H1 (cell line): ENCODE results near the gene PCIF1. TPM values are rescaled to one million over a fixed set of nuclear protein-coding genes. Genes with fewer than 3 reads are reported as not detected.

Experiments
- CTCF ChIA-PET: fragments of 300-600 bp; sonication (Branson Sonifier 250); formaldehyde crosslinking; loops from one replicate; lab custom pipeline; 2021; ENCODE audit not compliant: partially characterized antibody; lab: Charles Lee
- POLR2A ChIA-PET: fragments of 300-600 bp; sonication (Branson Sonifier 250); formaldehyde crosslinking; loops from one replicate; lab custom pipeline; 2021; ENCODE audit warnings: inconsistent platforms; ENCODE audit not compliant: partially characterized antibody; lab: Charles Lee
- DNase-seq, 2 experiments: peaks; one replicate each; pipeline versions ENCODE4 v3.0.0 to v3.0.0-alpha.2; 2010 to 2022; ENCODE audit warnings: low spot score in 2 of 2, low read depth in 1 of 2, mixed read lengths in 1 of 2
- FAIRE-seq: peaks from 2 replicates; lab custom pipeline; 2011; peaks lifted over from hg19 to GRCh38; lab: Jason Lieb, UNC
- H2AFZ ChIP-seq: 2 replicates; pipeline ENCODE4 v1.8.1; 2012; ENCODE audit warnings: low read length, inconsistent platforms
- H2AK5ac ChIP-seq: 2 replicates; pipeline ENCODE4 v1.6.1; 2013; ENCODE audit warnings: low read depth, low read length
- H2BK120ac ChIP-seq: replicated peaks from 2 replicates; pipeline ENCODE3; 2013; ENCODE audit warnings: low read depth, low read length, inconsistent platforms
- H2BK12ac ChIP-seq: 2 replicates; pipeline ENCODE4 v1.6.1; 2013; ENCODE audit warnings: low read depth, low read length
- H2BK15ac ChIP-seq: 2 replicates; pipeline ENCODE4 v1.6.1; 2013; ENCODE audit warnings: low read length
- H2BK20ac ChIP-seq: 2 replicates; pipeline ENCODE4 v1.6.1; 2013; ENCODE audit warnings: low read length
- H2BK5ac ChIP-seq: 2 replicates; pipeline ENCODE4 v1.6.1; 2013; ENCODE audit warnings: low read depth, low read length
- H3K14ac ChIP-seq: 2 replicates; pipeline ENCODE4 v1.6.1; 2013; ENCODE audit warnings: inconsistent platforms; ENCODE audit not compliant: insufficient read length
- H3K18ac ChIP-seq: 2 replicates; pipeline ENCODE4 v1.6.1; 2013; ENCODE audit warnings: low read length; ENCODE audit errors: extremely low read depth
- H3K23ac ChIP-seq: 2 replicates; pipeline ENCODE4 v1.6.1; 2013; ENCODE audit warnings: inconsistent platforms; ENCODE audit not compliant: insufficient read length
- H3K23me2 ChIP-seq: 2 replicates; pipeline ENCODE4 v1.6.1; 2013; ENCODE audit warnings: low read depth, low read length
- H3K27ac ChIP-seq: 2 replicates; pipeline ENCODE4 v1.6.1; 2011; ENCODE audit warnings: low read depth, low read length, inconsistent platforms
- H3K27me3 ChIP-seq, 4 experiments: replicated peaks in 1 of 4; 1 replicate in 1 of 4; 2 replicates in 3 of 4; pipeline versions ENCODE4 v1.6.1 to v1.8.1; 2011 to 2013; ENCODE audit warnings: low read length in 3 of 4, mild to moderate bottlenecking in 3 of 4, inconsistent platforms in 2 of 4, mixed read lengths in 2 of 4, moderate library complexity in 1 of 4; ENCODE audit not compliant: control insufficient read depth in 3 of 4, insufficient read depth in 3 of 4; ENCODE audit errors: extremely low read depth in 1 of 4
- H3K36me3 ChIP-seq, 4 experiments: 2 replicates each; pipeline versions ENCODE4 v1.6.1 to v1.8.1; 2011 to 2013; ENCODE audit warnings: mild to moderate bottlenecking in 4 of 4, low read length in 3 of 4, moderate library complexity in 2 of 4, control low read depth in 1 of 4, inconsistent platforms in 1 of 4; ENCODE audit not compliant: insufficient read depth in 4 of 4, control insufficient read depth in 2 of 4
- H3K4ac ChIP-seq: replicated peaks from 2 replicates; pipeline ENCODE3; 2013; ENCODE audit warnings: low read length, low read depth, mixed read lengths, inconsistent platforms; ENCODE audit not compliant: insufficient read length
- H3K4me1 ChIP-seq, 4 experiments: replicated peaks in 1 of 4; 1 replicate in 1 of 4; 2 replicates in 3 of 4; pipeline versions ENCODE4 v1.6.1 to v1.8.1; 2011 to 2013; ENCODE audit warnings: low read length in 3 of 4, inconsistent platforms in 2 of 4, mixed read lengths in 1 of 4; ENCODE audit not compliant: insufficient read depth in 4 of 4, control insufficient read depth in 3 of 4
- H3K4me2 ChIP-seq, 2 experiments: 2 replicates each; pipeline versions ENCODE4 v1.6.1 to v1.8.1; 2011 to 2013; ENCODE audit warnings: low read depth in 2 of 2, low read length in 2 of 2, control low read depth in 1 of 2, inconsistent platforms in 1 of 2, mild to moderate bottlenecking in 1 of 2; ENCODE audit not compliant: insufficient read depth in 1 of 2
- H3K4me3 ChIP-seq, 4 experiments: fragments of 200-600, 300-600 bp in 1 of 4; sonication (generic), shearing (Covaris generic), sonication (Bioruptor Twin) in 1 of 4; 2 replicates each; pipeline versions ENCODE4 v1.5.1 to v1.8.1; 2011 to 2016; ENCODE audit warnings: low read length in 4 of 4, low read depth in 3 of 4, control low read depth in 2 of 4, inconsistent platforms in 2 of 4, mild to moderate bottlenecking in 2 of 4, mixed read lengths in 1 of 4, moderate library complexity in 1 of 4; ENCODE audit not compliant: insufficient read depth in 2 of 4; ENCODE audit errors: extremely low read depth in 1 of 4
- H3K56ac ChIP-seq: replicated peaks from 2 replicates; pipeline ENCODE3; 2013; ENCODE audit warnings: low read depth, mild to moderate bottlenecking, mixed read lengths, low read length, inconsistent platforms; ENCODE audit not compliant: insufficient read length
- H3K79me1 ChIP-seq: 2 replicates; pipeline ENCODE4 v1.6.1; 2013; ENCODE audit warnings: low read depth, low read length, control low read depth
- H3K79me2 ChIP-seq, 2 experiments: 2 replicates each; pipeline versions ENCODE4 v1.6.1 to v1.8.1; 2012 to 2013; ENCODE audit warnings: low read length in 2 of 2, mild to moderate bottlenecking in 2 of 2, inconsistent platforms in 1 of 2; ENCODE audit not compliant: insufficient read depth in 2 of 2, control insufficient read depth in 1 of 2
- H3K9ac ChIP-seq, 4 experiments: replicated peaks in 1 of 4; 1 replicate in 1 of 4; 2 replicates in 3 of 4; pipeline versions ENCODE4 v1.6.1 to v1.8.1; 2011 to 2013; ENCODE audit warnings: low read depth in 3 of 4, low read length in 3 of 4, control low read depth in 2 of 4, mild to moderate bottlenecking in 2 of 4, moderate library complexity in 2 of 4, inconsistent platforms in 1 of 4; ENCODE audit errors: extremely low read depth in 1 of 4
- H3K9me3 ChIP-seq, 2 experiments: 2 replicates each; pipeline versions ENCODE4 v1.6.1 to v1.8.1; 2012 to 2013; ENCODE audit warnings: mild to moderate bottlenecking in 2 of 2, moderate library complexity in 2 of 2, control low read depth in 1 of 2, inconsistent platforms in 1 of 2, low read depth in 1 of 2, low read length in 1 of 2, mixed read lengths in 1 of 2; ENCODE audit not compliant: insufficient read depth in 2 of 2
- H4K20me1 ChIP-seq, 2 experiments: replicated peaks in 1 of 2; 2 replicates each; pipeline versions ENCODE3 to v1.8.1; 2011 to 2013; ENCODE audit warnings: inconsistent platforms in 2 of 2, low read length in 2 of 2, mild to moderate bottlenecking in 1 of 2; ENCODE audit not compliant: insufficient read depth in 2 of 2, control insufficient read depth in 1 of 2
- H4K5ac ChIP-seq: 2 replicates; pipeline ENCODE4 v1.6.1; 2013; ENCODE audit warnings: low read length, low read depth, mixed read lengths, inconsistent platforms; ENCODE audit not compliant: insufficient read length
- H4K8ac ChIP-seq: 2 replicates; pipeline ENCODE4 v1.8.0; 2013; ENCODE audit warnings: mild to moderate bottlenecking, moderate library complexity, low read length, inconsistent platforms; ENCODE audit not compliant: insufficient read depth; ENCODE audit errors: extremely low read depth
- H4K91ac ChIP-seq: replicated peaks from 2 replicates; pipeline ENCODE3; 2013; ENCODE audit warnings: low read length, mixed read lengths, inconsistent platforms; ENCODE audit not compliant: insufficient read length
- CEBPB ChIP-seq: IDR thresholded peaks from 2 replicates; pipeline ENCODE4 v1.6.1; 2012; ENCODE audit warnings: low read depth, low read length
- GTF2F1 ChIP-seq: IDR thresholded peaks from 2 replicates; pipeline ENCODE4 v1.6.1; 2012; ENCODE audit warnings: low read depth, low read length, improper control_type of control experiment, borderline replicate concordance
- KDM4A ChIP-seq: IDR thresholded peaks from one replicate; pipeline ENCODE4 v1.7.1; 2012; ENCODE audit warnings: low read depth, mild to moderate bottlenecking, moderate library complexity, low read length, inconsistent platforms; ENCODE audit not compliant: severe bottlenecking
- RFX5 ChIP-seq: IDR thresholded peaks from 2 replicates; pipeline ENCODE4 v1.6.1; 2011; ENCODE audit warnings: low read depth, low read length, improper control_type of control experiment, borderline replicate concordance
- YY1 ChIP-seq: IDR thresholded peaks from 2 replicates; pipeline ENCODE4 v1.6.1; 2011; ENCODE audit warnings: low read depth, mild to moderate bottlenecking, low read length
- WGBS, 2 experiments: shearing (Covaris generic) in 1 of 2; methylation state at CpG; one replicate each; pipeline versions ENCODE4 v1.1.6 to v1.1.7; 2013 to 2015; ENCODE audit warnings: low lambda C conversion rate in 2 of 2, mixed read lengths in 2 of 2, inconsistent platforms in 1 of 2, low coverage in 1 of 2, missing lambda C conversion rate in 1 of 2; ENCODE audit not compliant: insufficient replicate concordance in 2 of 2, insufficient coverage in 1 of 2, insufficient read length in 1 of 2; ENCODE audit errors: extremely low coverage in 1 of 2, missing lambda C conversion rate in 1 of 2; 5-methylcytosine and 5-hydroxymethylcytosine counted together
- polyA plus RNA-seq, 7 experiments: library from polyadenylated mRNA; depleted of rRNA in 3 of 7; stranded (reverse) in 5 of 7; unstranded in 2 of 7; fragments of >200 nt in 5 of 7; fragments of 200-250 nt in 2 of 7; gene quantifications; 1 replicate in 5 of 7; 2 replicates in 1 of 7; 4 replicates in 1 of 7; pipeline versions ENCODE4 v1.2.1 to v1.2.3, GENCODE V29; 2011 to 2013; ENCODE audit warnings: missing spikeins in 2 of 7, mixed read lengths in 2 of 7
- total RNA-seq: library from RNA; stranded (reverse); fragmentation: NEBNext Ultra II Directional; extraction: Animal tissue kit (Norgen Biotek cat#: 25700); gene quantifications from 2 replicates; pipeline ENCODE4 v1.2.1, GENCODE V29; 2021
- TF ChIP-seq, protein P1 (sequence below): IDR thresholded peaks from 2 replicates; pipeline ENCODE4 v1.6.1; 2012; ENCODE audit warnings: inconsistent platforms
- TF ChIP-seq, protein P2 (sequence below): IDR thresholded peaks from 2 replicates; pipeline ENCODE4 v1.6.1; 2012; ENCODE audit warnings: low read length, inconsistent platforms

Gene PCIF1
- total and polyA plus RNA-seq, 2 of the 8 experiments (the other 6 are each of a cell fraction or from before 2014, with no cell fraction given): 30.3 to 30.6 TPM

DNA sequence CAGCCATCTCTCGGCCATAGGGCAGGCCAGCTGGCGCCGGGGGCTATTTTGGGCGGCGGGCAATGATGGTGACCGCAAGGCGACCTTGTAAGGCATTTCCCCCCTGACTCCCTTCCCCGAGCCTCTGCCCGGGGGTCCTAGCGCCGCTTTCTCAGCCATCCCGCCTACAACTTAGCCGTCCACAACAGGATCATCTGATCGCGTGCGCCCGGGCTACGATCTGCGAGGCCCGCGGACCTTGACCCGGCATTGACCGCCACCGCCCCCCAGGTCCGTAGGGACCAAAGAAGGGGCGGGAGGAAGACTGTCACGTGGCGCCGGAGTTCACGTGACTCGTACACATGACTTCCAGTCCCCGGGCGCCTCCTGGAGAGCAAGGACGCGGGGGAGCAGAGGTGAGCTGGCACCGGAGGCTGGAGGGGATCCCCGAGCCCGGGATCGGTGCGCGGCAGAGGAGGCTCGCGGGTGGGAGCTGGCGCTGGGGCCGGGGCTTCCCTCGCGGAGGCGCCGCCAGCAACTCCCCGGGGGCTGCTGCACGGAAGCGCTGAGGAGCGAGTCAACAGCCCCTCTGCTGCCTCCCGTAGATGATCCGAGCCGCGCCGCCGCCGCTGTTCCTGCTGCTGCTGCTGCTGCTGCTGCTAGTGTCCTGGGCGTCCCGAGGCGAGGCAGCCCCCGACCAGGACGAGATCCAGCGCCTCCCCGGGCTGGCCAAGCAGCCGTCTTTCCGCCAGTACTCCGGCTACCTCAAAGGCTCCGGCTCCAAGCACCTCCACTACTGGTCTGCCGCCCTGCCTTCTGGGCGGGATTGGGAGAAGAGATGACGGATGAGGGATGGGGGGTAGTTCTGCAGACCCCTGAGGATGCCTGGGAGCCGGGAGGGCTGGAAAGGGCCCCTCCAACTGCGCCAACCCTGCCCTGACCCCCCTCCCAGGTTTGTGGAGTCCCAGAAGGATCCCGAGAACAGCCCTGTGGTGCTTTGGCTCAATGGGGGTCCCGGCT, 43.2 kb upstream of the PCIF1 start, which contains the start of the genes CTSA and NEURL2:
Gene CTSA (plus strand): TSS at position 351 of the 999 bp plus-strand sequence. CDS start 234 bp downstream, at position 585.
Gene NEURL2 (minus strand): TSS at position 224 of the 999 bp plus-strand sequence. CDS start 217 bp downstream, at position 7.
- Histone ChIP-seq H3K4ac (peak within 1 kb of the TSS; percentile 94), H2BK20ac (no peak within 1 kb of the TSS), H4K20me1 (peaks cover 0 to 9% of the 10 kb centered on the region in 2 experiments), H3K18ac (peak within 1 kb of the TSS; percentile 83), H3K23ac (no peak within 1 kb of the TSS), H3K4me1 (peaks cover 0 to 10% (median 6%) of the 10 kb centered on the region in 4 experiments; a peak in 6 of 7 replicates), H3K27me3 (no peaks in the 10 kb centered on the region), H4K91ac (peak within 1 kb of the TSS; percentile 74), H2BK15ac (no peak within 1 kb of the TSS), H3K27ac (peak within 1 kb of the TSS; percentile 38), H2BK120ac (peak within 1 kb of the TSS; percentile 43), H2BK12ac (peak within 1 kb of the TSS; percentile 68; the same call in 1 of the 2 replicates), H3K9me3 (no peaks in the 10 kb centered on the region), H2AFZ (no peak within 1 kb of the TSS; the same call in 1 of the 2 replicates), H3K23me2 (peaks cover 15% of the 10 kb centered on the region; the same call in 1 of the 2 replicates), H3K56ac (peak within 1 kb of the TSS; percentile 59), H2BK5ac (peak within 1 kb of the TSS; percentile 52; the same call in 1 of the 2 replicates), H3K4me3 (peak within 1 kb of the TSS; percentile 55 to 79 (median 74)), H3K36me3 (peaks cover 3 to 8% (median 7%) of the 10 kb centered on the region in 4 experiments; a peak in 7 of 8 replicates), H3K4me2 (peak within 1 kb of the TSS; percentile 72 to 95), H3K79me2 (peaks cover 0 to 7% of the 10 kb centered on the region in 2 experiments; a peak in 1 of 4 replicates), H3K14ac (no peak within 1 kb of the TSS), H3K9ac (peak within 1 kb of the TSS; percentile 64 to 71 (median 67)), H4K8ac (peak within 1 kb of the TSS; percentile 97), H2AK5ac (no peak within 1 kb of the TSS), H3K79me1 (peaks cover 3% of the 10 kb centered on the region; the same call in 1 of the 2 replicates), H4K5ac (peak within 1 kb of the TSS; percentile 70)
- 6% methylated on average over 70 of the region's 78 CpGs; no CpG with 5 or more reads in 1 of the 2 experiments for WGBS, 2 experiments
- POLR2A ChIA-PET: interaction anchor here (0.6 to 11.2 kb wide), 27 partner anchors 9 to 498 kb away, joined by 3 to 172 read pairs (median 5); partner anchors contain the start of genes ACOT8, PCIF1, PLTP and SNX21
- no peak for FAIRE-seq
- peak; percentile 79 to 96 for DNase-seq
- CTCF ChIA-PET: interaction anchor here (0.7 to 6.3 kb wide), 23 partner anchors 9 to 570 kb away, joined by 3 to 40 read pairs (median 8); partner anchors contain the start of gene ZSWIM1
- TF ChIP-seq, protein P1, sequence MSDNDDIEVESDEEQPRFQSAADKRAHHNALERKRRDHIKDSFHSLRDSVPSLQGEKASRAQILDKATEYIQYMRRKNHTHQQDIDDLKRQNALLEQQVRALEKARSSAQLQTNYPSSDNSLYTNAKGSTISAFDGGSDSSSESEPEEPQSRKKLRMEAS: peak; percentile 89
- TF ChIP-seq, protein P2, sequence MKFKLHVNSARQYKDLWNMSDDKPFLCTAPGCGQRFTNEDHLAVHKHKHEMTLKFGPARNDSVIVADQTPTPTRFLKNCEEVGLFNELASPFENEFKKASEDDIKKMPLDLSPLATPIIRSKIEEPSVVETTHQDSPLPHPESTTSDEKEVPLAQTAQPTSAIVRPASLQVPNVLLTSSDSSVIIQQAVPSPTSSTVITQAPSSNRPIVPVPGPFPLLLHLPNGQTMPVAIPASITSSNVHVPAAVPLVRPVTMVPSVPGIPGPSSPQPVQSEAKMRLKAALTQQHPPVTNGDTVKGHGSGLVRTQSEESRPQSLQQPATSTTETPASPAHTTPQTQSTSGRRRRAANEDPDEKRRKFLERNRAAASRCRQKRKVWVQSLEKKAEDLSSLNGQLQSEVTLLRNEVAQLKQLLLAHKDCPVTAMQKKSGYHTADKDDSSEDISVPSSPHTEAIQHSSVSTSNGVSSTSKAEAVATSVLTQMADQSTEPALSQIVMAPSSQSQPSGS: peak; percentile 61; the same call in 1 of the 2 replicates
- TF ChIP-seq YY1: peak; percentile 77
- TF ChIP-seq CEBPB: no peak
- TF ChIP-seq RFX5: 0 out of 2 replicates have a peak, but pooled peaks have one; percentile 21
- TF ChIP-seq GTF2F1: peak; percentile 43; the same call in 1 of the 2 replicates
- peak; percentile 69 for TF ChIP-seq KDM4A
